HG02763 (cell line): ENCODE results near the gene EBF3.

Experiments used
- ATAC-seq: cut with Tn5 transposase; IDR thresholded peaks from one replicate; pipeline ENCODE4 v1.9.1; 2021; ENCODE audit warnings: mild to moderate bottlenecking, moderate library complexity; ENCODE audit not compliant: unreplicated experiment

The EBF3 gene

DNA sequence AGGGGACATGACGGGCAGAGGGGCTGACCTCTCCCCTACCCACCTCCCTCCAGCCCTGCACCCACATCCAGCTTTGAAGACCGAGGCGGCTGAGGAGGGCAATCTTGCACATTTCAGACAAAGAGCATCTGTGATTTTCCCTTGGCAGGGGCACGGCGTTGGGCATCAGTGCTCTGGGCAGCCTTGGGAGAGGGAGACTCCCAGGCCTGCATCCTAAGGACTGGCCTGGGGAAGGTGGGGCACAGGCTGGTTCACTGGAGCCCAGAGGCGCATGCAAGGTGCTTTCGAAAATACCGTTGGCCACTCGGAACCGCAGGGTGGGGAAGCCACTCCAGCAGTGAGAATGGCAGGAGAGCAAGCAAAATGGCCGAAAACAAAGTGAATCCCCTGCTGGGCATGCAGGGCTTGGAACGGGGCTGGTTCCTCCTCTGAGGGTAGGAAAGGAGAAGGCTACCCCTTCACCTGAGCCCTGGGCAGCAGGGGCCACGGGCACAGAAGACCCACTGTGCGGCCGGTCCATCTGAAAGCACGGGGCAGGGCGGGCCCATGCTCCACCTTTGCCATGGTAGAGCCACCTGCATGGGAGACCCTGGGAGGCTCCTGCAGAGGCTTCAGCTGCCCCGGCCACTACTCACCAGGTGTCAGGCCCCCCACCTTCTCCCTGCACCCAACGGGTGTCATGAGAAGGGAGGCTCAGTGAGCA lies 49.8 kb downstream of the EBF3 start:
- no peak for ATAC-seq

DNA sequence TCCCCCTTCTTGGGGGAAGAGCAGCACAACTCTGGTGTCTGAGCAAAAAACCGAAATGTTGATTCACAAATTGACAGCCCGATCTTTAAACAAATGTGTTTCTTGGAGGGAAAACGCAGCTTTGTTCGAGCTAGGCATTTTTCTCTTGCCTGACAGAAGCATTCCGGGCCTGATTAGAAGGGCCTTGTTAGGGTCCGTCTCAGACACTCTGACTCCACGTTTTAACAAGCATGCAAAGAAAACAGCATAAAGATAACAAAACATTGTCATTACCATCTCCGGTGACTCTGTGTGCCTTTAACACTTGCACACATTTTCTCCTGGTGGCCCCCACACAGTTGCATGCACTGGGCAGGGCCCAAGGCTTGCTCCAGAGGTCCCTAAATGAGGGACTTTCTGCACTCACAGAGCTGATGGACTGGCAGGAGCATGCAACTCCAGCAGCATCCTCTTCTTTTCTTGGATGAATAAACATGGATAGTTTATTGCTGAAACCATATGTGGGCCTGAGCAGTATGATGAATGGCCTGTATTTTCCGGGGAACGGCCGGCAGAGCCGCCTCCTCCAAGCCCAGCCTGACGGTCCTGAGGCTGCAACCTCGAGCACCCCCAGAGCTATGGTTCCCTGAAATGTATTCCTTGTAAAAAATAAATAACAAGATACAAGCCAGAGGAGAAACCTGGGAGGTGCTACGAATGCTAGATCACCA lies 50.9 kb downstream of the EBF3 start:
- no peak for ATAC-seq

DNA sequence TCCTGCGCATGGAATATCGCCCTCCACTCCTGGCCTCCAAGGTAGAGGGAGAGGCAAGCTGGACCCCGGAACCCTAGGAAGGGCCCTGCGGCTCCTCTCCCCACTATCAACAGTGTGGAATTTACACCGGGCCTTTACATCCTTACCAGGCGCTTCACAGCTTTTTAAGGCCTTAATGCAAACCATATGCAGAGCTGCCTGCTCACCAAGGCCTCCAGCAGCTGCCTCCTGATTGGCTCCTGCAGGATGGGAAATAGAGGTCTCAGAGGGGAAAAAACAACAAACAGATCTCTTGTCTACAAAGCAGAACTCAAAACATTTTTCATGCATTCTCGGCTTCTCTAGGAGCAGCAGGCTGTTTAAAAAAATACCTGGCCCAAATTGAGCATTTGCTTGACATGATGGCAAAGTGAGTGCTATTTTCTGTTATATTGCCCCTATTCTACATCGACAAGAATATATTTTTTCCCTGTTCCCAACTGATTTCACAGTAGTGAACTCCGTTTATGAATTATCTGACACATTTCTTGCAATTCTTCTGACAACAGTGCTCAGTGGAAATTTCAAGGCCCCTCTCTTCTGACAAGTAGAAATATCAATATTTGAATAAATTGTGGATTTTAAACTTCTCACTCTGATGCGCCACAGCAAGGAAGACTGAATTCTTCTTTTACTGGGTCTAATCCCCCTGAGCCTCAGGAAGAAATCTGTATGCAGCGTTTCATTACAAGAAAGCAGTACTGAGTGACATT lies 51.7 kb downstream of the EBF3 start:
- ATAC-seq: no peak

DNA sequence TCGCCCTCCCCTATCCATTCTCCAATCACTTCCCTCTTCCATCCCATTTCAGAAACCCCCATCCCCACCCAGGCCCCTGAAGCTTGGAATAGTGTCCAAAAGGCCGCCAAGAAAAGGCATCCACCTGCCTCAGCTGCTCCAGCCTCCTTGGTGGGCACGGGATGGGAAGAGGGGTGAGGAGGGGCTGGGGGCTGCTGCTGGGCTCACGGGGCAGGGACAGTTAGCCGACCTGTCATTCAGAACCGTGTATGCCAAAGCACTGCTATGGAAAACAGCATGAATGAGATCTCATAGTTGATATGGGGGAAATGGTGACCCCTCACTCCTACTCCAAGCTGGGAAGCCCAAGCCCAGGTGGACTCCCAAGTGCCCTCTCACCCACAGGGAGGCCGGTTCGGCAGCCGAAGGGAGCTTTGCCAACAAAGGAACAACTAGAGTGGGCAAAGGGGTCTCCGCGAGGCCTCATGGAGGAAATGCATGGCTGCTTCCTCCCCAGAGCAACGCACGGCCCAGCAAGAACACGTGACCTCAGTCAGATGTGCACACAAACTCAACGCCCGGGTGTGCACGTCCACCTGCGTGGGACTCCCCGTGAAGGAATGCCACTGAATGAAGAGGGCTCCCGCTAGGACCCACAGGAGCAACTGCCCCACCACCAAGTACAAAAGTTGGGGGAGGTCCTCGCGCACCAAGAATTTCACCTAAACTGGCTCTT lies 52.5 kb downstream of the EBF3 start:
- no peak for ATAC-seq

DNA sequence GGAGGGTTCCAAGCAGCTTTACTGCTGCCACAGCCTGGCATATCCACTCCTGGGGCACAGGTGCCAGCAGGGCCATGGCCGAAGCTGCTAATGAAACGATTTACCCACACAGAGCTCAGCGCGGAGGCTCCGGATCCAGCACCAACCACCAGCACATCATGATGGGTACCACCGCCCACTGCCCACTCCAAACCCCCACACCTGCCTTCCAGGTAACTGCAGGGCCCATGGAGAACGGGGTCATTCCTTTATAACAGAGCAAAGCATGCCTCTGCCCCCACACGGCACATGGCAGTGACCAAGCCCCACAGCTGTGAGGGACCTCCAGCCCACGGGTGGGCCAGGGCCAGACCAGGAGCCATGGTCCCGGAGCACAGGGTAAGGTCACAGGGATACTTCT lies 53.2 kb downstream of the EBF3 start:
- ATAC-seq: no peak

DNA sequence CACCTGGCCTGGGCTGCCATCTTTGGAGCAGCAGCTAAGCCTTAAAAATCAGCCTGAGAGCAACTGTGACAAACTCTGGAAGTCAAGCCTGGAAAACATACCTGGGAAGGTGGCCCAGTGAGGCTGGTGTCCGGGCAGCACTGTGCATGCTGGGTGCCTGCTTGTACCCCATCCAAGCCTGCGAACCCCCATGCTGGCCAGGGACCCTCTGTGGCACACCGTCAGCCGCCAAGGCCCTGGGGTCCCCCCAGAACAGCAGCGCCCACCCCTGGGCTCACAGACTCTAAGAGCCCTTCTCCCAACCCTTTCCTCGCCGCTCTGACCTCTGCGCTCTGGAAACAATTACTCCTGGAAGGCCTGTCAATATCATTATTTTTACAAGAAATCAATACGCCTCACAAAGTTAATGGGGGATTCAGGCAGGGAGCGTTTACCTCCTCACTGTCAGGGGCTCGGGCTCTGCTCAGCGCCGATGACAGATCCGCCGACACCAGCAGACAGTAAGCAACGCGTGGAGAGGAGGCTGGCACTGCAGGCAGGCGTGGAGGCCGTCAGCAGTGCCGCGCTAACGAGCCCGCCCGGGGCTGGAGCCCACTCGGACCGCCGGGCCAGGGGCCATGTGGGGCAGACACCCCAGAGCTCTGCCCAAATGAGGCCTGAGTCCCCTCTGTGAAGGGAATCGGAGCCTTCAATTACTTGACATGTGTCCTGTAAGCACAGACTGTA lies 54.4 kb downstream of the EBF3 start:
- ATAC-seq: no peak

DNA sequence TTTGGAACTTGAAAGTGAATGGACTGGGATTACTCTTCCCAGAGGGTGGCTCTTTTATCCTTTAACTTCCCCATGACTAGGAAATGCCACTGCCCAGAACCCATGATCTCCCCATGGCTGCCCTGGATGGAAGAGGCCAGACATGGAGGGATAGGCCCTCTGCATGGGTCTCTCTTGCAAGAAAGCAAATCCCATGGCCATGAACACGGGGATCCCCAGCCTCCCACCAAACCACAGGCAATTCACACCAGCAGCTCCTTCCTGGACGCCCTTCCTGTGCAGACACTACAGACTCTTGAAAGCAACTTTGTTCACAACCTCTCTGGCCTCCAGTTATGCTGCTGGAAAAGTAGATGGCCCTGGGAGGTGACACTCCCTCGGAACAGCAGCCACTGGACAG lies 55.0 kb downstream of the EBF3 start:
- no peak for ATAC-seq

DNA sequence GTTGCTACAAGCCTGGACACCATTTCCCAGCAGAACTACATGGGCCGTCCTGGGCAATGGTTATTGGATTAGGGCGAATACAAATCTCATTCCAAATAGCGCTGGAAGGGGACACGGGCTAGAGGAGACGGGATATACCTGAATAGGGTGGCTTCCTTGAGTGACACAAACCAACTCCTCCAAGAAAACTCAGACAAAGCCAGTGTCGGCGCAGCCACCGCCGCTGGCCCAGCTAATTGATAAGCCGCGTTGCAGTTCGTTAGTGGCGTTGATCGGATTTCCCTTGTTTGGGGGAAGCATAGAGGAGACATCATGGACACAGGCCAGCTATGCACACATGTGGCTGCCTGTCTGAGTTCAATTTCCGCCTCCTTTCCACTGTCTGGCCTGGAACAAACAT lies 55.7 kb downstream of the EBF3 start:
- no peak for ATAC-seq

DNA sequence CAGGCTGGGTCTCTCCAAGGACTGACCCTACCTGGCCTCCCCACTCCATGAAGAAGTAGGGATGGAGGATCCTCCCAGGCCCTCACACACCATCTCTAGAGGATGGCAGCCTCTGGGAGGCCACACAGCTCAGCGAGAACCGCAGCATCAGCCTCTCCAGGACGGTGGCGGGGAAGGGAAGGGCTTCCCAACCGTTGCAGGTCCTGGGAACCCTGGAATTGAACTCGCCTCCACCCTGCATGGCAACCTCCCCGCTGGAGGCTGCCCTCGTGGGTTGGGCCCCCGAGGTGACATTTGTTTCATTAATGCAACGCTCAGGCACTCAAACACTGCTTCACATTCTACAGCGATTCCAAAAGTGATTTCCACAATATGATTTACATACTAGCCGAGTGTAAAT lies 58.5 kb downstream of the EBF3 start:
- ATAC-seq: no peak

DNA sequence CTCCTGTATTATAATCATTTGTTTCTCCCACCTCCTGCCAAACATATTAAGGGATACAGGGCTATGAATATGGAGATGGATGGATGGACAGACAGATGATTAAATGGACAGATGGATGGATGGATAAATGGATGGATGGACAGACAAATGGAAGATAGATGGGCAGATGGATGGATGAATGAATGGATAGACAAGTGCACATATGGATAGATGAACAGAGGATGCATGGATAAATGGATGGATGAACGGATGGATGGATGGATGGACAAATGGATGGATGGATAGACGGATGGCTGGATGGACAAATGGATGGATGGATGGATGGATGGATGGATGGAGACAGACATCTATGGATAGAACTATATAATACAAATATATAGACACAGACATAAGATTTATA lies 59.8 kb downstream of the EBF3 start:
- ATAC-seq: no peak

DNA sequence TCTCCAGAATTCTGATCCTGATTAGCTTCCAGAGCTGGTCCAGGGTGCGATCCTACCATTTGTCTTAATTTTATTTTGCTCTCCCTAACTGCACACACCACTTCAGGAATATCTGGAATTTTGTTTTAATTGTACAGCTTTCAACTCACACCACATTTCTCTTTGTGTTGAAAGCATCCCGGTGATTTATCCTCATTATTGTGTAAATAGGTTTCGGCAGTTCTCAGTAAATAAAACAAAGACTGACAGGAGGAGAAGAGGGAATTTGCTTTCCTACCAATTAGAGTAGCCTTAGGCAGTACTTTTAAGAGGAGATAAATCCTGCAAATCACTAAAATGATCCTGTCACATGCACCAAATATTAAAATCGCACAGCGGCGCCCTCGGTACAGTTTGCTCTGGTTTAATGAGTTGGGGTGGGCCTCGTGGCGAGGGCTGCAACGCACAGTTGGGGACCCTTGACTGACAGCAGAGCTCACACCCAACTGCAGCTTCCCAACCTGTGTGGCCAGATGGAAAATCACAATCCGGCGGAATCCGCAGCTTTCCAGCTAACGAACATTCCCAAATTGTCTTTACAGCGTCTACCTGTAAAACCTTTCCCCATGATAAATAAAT lies 62.6 kb downstream of the EBF3 start:
- no peak for ATAC-seq

DNA sequence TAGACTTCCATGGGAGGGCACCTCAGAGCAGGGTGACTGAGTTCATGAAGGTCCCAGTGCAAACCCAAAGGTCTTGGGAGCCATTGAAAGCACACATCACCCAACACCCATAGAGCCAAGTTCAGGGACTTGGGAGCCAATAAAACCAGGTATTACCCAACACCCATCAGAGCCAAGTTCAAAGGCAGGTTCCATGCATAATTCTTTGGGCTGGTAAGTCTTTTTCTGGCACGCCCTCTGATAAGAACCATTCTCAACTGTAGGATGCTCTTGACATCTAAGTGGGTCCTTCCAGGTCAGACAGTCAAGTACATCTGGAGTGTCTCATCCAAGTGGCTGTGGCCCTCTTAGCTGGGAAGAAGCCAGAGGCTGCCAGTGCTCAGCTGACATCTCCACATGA lies 63.2 kb downstream of the EBF3 start:
- no peak for ATAC-seq

DNA sequence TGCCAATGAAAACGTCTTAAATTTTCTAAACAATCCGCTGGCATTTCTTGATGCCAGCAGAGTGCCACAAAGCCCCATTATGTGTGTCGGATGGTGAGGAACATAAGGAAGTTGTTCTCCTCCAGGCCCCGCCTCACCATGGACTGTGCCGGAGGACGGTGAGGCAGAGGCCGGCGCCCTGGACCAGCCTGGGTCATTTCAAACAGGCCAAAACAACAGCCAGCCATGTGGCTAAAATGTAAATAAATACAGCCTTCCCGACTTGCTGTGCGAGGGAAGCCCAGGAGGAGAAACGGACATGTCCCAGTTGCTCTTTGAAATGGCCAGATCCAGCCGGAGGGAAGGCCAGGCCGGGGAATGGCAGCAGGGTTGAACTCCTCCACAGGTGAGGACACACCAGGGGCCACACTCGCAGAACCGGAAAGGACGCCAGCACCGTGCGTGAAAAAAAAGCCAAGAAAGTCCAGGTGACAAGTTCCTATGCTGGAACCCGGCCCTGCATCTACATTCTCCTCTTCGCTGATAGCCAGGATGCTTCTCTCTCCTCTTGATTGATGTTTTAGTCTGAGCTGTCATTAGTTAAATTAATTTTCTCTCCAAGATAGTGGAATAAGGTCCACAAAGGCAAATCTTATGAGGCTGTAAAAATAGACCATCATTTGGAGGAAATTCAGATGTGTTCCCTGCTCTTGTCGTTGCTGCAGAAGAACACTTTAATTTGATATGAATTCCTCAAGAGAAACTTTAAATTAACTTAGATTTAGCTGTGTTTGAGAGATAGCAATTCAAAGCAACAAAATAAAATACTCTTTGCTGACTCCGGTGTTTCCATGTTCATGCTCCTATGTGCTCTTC lies 64.6 kb downstream of the EBF3 start:
- no peak for ATAC-seq

DNA sequence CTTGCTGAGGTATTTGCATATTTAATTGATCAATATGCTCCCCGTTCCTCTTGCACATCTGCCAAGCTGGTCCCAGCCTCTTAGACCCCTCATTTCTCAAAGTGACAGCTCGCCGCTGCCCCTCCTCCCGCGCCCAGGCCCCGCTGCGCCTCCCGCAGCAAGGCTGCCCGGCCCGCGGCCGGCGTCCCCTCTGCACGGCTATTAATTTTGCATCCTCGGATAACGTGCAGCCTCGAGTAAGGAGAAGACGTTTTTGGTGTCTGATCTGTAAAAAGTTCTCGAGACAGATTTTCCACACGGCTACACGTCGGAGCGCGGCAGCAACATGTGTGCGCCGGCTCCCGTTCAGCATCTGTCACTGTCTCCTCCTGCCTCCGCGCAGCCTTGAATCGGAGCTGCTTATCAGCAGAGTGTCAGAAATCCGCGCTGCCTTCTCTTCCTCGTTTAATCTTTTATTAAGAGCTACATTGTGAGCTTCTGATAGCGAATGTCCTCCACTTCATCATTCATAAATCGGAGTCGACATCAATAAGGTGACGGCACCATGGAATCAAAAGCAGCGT lies 65.3 kb downstream of the EBF3 start:
- no peak for ATAC-seq

DNA sequence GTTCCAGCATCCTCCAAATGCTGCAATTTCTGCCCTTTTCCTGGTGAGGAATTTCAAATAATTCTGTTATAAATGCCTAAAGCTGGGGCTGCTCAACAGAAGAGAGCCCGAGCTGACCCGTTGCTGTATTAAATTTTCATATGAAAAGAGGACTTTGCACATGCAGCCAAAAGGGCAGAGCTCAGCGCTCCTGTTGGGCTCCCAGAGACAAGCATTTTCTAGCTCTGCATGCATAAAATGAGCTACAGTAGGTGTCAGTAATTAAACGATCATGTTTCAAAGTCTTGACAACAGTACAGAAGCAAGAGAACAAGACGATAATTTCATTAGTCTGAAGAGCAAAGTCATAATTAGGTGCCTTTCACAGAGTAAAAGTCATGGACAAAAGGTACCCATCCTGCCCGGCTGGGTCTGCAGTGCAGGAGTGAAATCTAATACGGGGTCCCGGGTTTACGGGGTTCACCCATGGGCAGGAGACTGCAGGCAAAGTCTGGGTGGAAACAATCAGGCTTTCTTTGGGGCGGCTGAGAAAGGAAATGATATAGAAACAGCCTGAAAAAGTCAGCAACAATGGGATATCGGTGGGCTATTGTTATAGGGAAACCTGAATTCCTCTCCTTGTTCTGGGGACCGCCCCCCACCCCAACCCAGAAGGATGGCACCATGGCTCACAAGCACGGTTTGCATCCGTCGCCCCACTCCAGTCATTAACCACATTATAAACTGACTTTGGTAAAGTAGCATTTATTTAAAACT lies 66.0 kb downstream of the EBF3 start:
- no peak for ATAC-seq

DNA sequence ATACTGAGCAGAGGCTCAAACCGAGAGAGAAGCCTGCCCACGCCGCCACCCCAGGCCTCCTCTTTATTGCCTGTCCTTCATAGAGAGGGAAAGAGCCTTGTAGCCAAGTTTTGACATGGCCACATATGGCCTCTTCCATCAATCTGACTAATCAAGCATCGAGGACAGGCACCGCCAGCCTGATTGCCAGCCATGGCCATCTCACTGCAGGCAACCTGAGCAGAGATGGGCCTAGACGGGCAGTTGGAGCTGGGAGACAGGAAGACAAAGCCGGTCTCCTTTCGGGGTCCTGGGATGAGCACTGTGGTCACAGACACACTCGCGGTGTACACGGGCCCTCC lies 67.2 kb downstream of the EBF3 start:
- ATAC-seq: no peak

DNA sequence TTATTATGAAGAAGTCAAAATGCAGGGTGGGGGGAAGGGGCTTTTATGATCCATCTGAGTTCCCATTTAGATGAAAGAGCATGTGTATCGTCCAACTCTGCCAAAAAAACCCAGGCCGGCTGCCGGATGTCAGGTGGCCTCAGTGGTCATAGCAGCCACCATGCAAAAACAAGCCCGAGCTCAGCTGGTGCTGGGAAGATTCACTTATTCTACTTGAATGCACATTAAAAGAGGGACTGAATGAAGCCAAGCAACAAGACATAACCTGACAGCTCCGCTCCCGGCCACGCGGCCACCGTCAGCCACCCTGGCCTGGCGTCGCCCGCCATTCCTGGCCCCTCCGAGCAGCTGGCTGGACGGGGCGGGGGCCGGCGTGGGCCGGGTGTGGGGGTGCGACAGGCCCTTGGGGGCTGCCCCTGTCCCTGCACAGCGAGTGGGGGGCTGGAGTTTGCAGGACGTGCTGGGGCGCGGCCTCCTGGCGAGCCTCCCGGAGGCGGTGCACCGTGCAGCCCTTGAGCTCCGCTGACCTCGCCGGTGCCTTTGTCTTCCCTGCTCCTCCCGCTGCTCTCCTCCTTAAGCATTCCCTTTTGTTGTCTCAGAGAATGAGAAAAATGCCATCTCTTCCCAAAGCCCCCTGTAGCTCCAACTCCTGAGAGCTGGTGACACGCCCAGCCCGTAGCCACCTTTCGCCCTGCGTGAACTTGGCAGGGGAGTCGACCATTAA lies 67.8 kb downstream of the EBF3 start:
- no peak for ATAC-seq

DNA sequence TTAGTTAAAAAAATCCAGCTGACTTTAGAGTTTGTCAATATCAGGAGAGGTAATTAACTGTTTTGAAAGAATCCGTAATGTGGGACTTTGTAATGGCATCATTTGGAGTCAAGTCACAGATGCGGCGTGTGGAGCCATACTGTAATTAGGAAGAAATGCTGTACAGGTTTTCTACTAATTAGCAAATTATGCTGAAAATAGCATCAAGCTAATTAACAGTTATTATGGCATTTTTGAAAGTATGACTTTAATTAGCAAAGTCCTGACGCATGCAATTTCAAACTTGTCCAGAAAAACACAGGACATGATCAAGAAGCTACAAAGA lies 68.3 kb downstream of the EBF3 start:
- ATAC-seq: no peak
